RPMI8226 (cell line): ENCODE data around the gene TBC1D2.
"Not testable (repeated sequence)": the region's sequence is repeated elsewhere in the genome, so short reads cannot be mapped to it uniquely, and the experiment has no call there.

ENCODE experiments used
- DNase-seq: peaks from one replicate; pipeline ENCODE4 v3.0.0-alpha.2; 2015

Gene TBC1D2

DNA sequence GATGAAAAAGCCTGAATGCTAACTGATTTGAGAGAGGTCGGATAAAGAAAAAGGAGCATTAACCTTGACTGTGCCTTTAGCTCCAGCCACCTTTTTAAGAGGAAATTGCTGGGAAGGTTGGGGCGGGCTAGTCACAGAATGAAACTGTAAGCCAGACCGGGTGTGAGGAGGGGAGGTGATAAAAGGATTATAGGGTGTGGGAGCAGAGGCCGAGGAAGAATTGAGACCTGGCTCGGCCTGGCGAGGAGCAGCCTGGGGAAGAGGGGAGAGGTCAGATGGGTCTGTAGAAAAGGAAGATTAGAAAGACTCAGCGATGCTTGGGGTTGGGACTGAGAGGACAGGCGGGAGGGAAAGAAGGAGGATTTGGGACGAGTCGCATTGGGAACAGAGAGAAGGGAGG, 14.2 kb upstream of the TBC1D2 start:
- DNase-seq = not testable (repeated sequence)

GRCh38 chr9:98267556-98267955, 12.1 kb upstream of the TBC1D2 start:
- not testable (repeated sequence) for DNase-seq

DNA sequence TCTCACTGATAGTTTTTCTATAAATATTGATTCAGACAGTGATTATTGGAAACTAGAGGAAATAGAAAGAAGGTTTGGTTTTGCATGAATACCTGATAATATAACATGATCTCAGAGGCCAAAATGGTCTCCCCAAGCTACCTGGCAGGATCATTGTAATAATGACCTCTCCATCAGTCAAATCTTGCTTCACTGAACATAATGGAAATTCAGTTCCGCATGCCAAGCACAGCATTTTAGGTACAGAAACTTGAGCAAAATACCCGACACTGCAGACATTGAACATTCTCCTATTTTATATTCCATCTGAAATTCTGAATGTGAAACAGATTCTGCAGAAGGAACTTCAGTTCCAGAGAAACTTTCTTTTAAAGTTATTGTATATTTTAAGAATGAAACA, 9.1 kb upstream of the TBC1D2 start:
- DNase-seq = no peak

DNA sequence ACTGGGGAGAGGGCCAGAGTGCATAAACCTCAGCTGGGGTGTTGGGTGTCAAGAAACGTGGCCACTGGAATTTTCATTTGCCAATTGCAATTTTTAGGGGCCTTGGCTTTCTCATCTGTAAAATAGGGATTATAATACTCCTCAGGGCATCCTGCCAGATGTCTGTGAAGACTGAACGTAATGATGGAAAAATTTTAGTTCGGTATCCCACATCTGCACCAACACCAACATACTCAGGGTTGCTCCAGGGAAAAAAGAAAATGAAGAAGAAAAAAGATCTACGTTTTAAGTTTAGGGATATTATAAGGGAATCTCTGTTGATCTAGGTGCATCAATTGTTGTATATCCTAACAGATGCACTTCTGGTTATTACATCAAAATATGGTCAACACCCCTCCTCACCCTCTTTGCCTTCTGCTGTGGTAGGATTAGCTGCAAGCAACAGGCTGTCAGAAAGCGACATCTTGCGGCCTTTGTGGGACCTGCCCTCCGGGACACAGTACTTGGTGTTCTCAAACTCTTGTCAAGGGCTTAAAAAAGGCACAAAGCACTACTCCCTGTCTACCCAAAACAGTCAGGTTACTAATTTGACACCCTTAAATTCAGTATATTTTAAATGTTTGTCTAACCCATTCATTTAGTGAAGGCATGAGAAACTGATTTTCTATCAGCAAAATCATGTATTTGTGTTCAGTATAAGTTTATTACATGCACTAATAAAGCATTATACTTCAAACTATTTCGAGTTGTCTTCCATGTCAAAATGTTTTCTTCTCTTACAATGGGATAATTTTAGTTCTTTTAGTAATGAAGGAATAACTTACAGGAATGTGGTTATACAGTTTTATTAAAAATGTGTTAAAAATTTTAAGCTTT, 8.3 kb upstream of the TBC1D2 start:
- peak; percentile 75 for DNase-seq

GRCh38 chr9:98263080-98263479, 7.6 kb upstream of the TBC1D2 start:
- no peak for DNase-seq

DNA sequence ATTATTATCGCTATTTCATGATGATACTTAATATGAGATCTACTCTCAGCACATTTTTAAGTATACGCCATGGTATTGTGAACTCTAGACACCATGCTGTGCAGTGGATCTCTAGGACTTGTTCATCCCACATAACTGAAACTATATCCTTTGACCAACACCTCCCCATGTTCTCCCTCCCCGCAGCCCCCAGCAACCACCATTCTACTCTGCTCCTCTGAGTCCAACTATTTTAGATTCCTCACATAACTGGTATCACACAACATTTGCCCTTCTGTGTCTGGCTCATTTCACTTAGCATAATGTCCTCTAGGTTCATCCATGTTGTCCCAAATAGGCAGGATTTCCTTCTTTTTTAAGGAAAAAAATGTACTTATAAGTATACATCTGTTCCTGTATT, 6.6 kb upstream of the TBC1D2 start:
- no peak for DNase-seq

DNA sequence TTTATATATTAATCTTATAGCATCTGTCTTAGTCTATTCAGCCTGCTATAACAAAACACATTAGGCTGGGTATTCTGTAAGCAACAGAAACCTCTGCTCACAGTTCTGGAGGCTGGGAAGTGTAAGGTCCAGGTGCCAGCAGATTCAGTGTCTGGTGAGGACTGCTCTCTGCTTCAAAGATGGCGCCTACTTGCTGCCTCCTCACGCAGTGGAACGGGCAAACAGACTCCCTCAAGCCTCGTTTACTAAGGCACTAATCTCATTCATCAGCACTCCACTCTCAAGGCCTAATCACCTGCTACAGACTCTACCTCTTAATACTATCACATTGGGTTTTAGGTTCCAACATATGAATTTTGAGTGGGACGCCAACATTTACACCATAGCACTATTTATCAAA, 5.2 kb upstream of the TBC1D2 start:
- no peak for DNase-seq

DNA sequence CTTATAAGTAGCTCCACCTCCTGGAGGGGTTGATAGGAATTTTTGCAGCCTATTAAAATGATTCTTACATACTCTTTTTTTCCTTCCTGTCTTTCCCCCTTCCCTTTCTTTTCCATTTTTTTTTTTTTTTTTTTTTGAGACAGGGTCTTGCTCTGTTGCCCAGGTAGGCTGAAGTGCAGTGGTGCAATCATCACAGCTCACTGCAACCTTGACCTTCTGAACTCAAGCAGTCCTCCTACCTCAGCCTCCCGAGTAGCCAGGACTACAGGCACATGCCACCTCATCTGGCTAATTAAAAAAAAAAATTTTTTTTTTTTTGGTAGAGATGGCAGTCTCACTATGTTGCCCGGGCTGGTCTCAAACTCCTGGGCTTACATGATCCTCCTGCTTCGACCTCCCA, 4.3 kb upstream of the TBC1D2 start:
- no peak for DNase-seq

DNA sequence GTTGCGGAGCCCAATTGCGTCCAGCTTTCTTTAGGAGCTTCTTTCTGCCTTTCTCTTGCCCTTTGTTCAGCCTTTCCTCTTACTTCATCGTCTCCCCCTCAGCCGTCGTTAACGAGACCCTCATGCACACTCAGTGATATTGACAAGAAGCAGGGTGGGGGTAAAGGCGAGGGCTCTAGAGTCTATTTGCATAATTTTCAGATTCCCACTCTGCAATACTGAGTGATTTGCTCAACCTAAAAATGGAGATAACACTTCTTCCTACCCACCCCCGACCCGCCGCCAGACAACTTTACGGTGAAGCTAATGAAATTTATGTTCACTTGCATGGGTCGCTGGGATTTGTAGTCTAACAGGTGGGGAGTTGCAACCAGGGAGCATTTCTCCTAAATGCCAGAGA, 1.3 kb upstream of the TBC1D2 start:
- no peak for DNase-seq

- no peak for DNase-seq
These were observed 330 bp downstream of the TBC1D2 start for GRCh38 chr9:98255061-98255577.

DNA sequence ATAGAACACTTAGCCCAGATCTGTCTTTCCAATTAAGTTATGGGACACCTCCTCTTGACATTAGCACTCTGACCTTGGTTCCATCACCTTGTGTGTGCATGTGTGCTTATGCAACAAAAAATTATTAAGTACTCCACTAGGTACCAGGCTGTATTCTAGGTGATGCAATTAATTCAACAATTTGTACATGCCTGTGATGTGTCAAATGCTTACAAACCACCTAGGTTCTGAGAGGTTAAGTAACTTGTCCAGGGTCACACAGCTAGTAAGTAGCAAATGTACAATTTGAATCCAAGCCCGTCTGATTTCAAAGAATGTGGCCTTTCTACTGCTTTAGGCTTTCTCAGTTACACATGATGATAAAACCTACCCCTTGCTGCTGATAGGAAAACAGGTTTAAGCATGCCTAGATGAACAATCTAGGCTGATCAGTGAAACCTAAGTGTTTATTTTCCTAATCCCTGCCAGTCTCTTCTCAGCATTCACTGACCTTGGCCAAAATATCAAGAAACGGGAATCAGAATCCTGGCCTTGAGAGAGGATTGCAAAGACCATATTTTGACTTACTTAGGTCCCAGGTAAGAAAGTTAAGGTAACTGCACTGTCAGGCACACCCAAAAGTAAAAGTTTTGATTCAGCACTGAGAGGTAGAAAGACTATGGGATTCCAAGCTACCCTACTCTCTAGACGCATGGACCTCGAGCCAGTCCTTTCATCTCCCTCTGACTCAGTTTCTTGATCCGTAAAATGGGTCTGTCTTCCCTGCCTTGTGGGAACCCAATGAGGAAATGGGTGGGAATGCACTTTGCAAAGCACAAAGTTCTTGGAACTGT, 1.0 kb downstream of the TBC1D2 start:
- no peak for DNase-seq

DNA sequence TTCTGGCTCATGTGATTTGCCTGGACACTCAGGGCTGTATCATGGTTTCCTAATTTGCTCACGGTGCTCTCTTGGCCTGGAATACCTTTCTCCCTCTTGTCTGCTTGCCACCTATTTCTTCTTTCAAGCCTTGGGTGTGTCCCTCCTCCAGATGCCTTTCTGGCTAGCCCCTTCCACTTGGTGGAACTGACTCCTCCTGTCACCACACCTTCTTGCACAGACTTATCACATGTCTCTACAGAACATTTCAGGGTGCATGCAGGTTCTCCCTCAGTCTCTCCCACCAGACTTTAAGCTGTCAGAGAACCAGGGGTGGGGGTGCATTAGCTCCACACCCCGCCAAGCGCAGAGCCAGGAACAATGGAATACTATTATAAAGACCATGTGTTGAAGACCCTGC, 1.9 kb downstream of the TBC1D2 start:
- DNase-seq = no peak

GRCh38 chr9:98251551-98251950, 3.9 kb downstream of the TBC1D2 start:
- DNase-seq = no peak

DNA sequence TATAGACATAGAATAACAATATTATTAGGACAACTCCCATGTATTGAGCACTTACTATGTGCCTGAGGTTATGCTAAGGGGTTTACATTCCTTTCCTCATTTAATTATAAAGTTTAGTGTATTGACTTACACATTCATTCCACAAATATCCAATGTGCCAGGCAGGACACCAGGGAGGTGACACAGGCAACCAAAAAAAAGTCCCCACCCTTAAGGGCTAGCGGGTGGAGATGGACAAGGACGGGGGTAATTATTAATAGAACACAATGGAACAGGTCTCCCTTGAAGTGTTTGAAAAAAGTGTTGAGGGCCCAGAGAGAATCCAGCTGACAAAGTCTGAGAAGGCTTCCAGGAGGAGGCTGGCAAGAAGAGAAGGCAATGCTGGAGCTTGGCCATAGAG, 5.7 kb downstream of the TBC1D2 start:
- no peak for DNase-seq

DNA sequence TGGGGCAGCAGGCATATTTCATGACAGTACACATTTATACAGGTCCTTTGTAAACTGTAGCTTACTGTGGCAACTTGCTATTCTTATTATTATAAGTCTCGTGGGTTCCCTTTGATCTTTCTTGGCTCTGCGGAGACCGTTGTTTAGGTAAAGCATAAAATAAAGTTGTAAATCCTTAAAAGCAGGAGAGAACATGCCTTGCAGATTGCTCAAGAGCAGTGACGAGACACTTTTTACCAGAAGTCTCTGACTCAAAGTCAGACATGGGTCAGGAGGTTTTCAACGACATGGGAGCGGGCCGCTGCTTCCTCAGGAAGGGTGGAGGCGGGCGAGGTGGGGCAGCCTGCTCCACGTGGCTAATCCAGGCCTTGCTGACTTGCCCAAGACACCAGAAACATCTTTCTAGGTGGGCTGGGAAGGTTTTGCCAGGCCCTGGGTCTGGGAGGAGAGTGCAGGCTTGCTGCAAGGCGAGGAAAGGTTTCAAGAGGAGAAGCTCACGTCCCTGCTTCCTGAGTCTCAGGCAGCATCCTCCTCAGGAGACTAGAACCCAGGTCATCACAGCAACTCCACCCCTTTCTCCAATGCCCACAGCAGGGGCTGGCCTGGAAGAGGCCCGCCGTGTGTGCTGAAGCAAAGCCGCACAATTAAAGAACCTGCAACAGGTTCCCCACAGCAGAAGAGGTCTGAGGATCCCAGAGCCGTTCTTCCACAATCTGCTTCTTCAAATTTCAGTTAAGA, 6.5 kb downstream of the TBC1D2 start:
- DNase-seq = no peak

- DNase-seq = no peak
These were observed 7.4 kb downstream of the TBC1D2 start for GRCh38 chr9:98247831-98248657.

GRCh38 chr9:98242426-98242825, 13.0 kb downstream of the TBC1D2 start:
- DNase-seq = no peak

GRCh38 chr9:98241357-98242300, 13.8 kb downstream of the TBC1D2 start:
- DNase-seq = no peak

DNA sequence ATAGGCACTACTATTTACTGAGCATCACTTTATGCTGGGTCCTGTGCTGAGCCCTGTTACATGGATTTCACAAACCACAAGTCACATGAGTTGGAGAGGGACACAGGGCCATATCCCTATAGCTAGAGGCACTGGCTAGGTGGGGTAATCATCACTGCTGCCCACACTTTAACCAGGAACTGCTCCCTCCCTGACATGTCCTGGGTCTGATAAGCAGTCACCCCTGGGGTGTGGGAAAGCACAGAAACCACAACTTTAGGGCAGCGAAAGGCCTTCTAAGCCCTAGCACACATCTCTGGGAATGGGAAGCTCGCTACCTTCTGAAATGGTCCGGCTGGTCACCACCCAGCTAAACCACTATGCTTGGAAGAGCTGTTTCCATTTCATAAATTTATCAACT, 15.0 kb downstream of the TBC1D2 start:
- DNase-seq = no peak

GRCh38 chr9:98236901-98237487, 18.5 kb downstream of the TBC1D2 start:
- DNase-seq = no peak

GRCh38 chr9:98235126-98235525, 20.3 kb downstream of the TBC1D2 start:
- no peak for DNase-seq
